OCI-LY1 (cell line): Measurements from ENCODE around the gene ACTL7B.

Experiments
- EZH2 ChIP-seq: fragments of 200-600 bp; sonication (generic), shearing (Covaris generic); IDR thresholded peaks from 2 replicates; pipeline ENCODE4 v1.8.0; 2017; ENCODE audit warnings: borderline replicate concordance, mixed run types, mild to moderate bottlenecking, antibody characterized with exemption, low read length, moderate library complexity, mixed read lengths
- TF ChIP-seq, protein P1 (sequence below): fragments of 200-600 bp; sonication (generic), shearing (Covaris generic); IDR thresholded peaks from 2 replicates; pipeline ENCODE4 v1.5.1; 2017; ENCODE audit warnings: mild to moderate bottlenecking, antibody characterized with exemption, low read length, moderate library complexity, mixed read lengths

DNA sequence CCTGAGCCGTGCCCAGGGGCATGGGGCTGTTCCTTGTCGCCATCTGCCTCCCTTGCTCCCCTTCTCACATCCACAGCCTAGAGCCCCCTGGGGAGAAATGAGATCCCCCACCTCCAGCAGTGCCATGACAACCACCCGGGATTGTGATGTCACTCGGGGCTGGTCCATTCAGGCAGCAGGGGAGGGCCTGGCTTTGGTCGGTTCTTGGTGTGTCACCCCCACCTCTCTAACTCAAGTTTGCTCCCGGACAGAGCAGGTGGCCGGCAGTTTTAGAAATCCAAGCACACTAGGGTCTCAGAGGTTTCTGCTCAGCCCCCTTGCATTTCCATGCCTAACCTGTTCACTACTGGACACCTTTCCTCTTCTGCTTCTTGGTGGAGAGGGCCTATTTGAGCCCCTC lies at the start of gene ACTL7B:
- TF ChIP-seq, protein P1, sequence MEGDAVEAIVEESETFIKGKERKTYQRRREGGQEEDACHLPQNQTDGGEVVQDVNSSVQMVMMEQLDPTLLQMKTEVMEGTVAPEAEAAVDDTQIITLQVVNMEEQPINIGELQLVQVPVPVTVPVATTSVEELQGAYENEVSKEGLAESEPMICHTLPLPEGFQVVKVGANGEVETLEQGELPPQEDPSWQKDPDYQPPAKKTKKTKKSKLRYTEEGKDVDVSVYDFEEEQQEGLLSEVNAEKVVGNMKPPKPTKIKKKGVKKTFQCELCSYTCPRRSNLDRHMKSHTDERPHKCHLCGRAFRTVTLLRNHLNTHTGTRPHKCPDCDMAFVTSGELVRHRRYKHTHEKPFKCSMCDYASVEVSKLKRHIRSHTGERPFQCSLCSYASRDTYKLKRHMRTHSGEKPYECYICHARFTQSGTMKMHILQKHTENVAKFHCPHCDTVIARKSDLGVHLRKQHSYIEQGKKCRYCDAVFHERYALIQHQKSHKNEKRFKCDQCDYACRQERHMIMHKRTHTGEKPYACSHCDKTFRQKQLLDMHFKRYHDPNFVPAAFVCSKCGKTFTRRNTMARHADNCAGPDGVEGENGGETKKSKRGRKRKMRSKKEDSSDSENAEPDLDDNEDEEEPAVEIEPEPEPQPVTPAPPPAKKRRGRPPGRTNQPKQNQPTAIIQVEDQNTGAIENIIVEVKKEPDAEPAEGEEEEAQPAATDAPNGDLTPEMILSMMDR, result no peak
- TF ChIP-seq EZH2, result no peak
